HCT116 (cell line): ENCODE results near the gene PACSIN2.

Experiments
- EZH2 ChIP-seq: fragments of 200-600 bp; sonication (generic); IDR thresholded peaks from 2 replicates; pipeline ENCODE4 v1.6.1; 2017; ENCODE audit warnings: antibody characterized with exemption, mixed run types
- POLR2AphosphoS5 ChIP-seq: IDR thresholded peaks from 2 replicates; pipeline ENCODE4 v1.6.1; 2011; ENCODE audit warnings: mild to moderate bottlenecking, low read depth, low read length, moderate library complexity
- ZNF274 ChIP-seq: fragments of 200-500 bp; sonication (Bioruptor generic); IDR thresholded peaks from 2 replicates; pipeline ENCODE4 v1.6.1; 2014; ENCODE audit warnings: mild to moderate bottlenecking, low read depth, low read length, inconsistent platforms
- TF ChIP-seq, protein P1 (sequence below), 3 experiments: fragments of 200-600 bp in 1 of 3; sonication (generic) in 1 of 3; IDR thresholded peaks in 2 of 3; conservative IDR thresholded peaks in 1 of 3; 2 replicates each; pipeline ENCODE4 v1.5.1; 2012 to 2017; ENCODE audit warnings: low read depth in 2 of 3, low read length in 2 of 3, antibody characterized with exemption in 1 of 3, borderline replicate concordance in 1 of 3, control low read depth in 1 of 3, mild to moderate bottlenecking in 1 of 3, mixed read lengths in 1 of 3, mixed run types in 1 of 3, moderate library complexity in 1 of 3; ENCODE audit not compliant: insufficient read depth in 1 of 3
- TF ChIP-seq, protein P2 (sequence below): IDR thresholded peaks from 2 replicates; pipeline ENCODE4 v1.6.1; 2012

DNA sequence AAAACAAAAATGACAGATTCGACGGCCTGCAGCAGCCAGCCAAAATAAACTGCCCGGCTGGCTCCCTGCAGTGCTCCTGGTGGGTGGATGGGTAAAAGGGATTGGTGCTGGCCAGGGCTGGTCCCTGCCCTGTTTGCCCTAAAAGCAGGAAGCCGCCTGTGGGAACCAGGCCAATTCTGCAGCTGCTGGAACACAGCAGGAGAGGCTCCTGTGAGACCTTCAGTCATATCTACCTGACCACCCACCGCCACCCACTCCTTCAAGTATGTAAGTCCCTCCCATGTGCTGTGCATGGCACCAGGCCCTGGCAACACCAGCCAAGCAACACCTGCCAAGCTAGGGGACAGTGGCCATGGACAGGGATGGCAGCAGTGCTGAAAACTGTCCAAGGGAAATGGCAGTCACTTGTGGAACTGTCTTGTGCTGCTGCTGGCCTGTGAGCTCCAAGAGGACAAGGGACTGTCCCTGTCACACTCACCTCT, 109.2 kb downstream of the PACSIN2 start:
- TF ChIP-seq, protein P1, sequence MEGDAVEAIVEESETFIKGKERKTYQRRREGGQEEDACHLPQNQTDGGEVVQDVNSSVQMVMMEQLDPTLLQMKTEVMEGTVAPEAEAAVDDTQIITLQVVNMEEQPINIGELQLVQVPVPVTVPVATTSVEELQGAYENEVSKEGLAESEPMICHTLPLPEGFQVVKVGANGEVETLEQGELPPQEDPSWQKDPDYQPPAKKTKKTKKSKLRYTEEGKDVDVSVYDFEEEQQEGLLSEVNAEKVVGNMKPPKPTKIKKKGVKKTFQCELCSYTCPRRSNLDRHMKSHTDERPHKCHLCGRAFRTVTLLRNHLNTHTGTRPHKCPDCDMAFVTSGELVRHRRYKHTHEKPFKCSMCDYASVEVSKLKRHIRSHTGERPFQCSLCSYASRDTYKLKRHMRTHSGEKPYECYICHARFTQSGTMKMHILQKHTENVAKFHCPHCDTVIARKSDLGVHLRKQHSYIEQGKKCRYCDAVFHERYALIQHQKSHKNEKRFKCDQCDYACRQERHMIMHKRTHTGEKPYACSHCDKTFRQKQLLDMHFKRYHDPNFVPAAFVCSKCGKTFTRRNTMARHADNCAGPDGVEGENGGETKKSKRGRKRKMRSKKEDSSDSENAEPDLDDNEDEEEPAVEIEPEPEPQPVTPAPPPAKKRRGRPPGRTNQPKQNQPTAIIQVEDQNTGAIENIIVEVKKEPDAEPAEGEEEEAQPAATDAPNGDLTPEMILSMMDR (IDR thresholded peaks at IDR 0.05 in 2 of 3, conservative IDR thresholded peaks at IDR 0.05 in 1 of 3; ENCODE audit: borderline replicate concordance in 1 of 3, insufficient read depth in 1 of 3, low read depth in 2 of 3, low read length in 2 of 3), result no peak
- TF ChIP-seq, protein P2, sequence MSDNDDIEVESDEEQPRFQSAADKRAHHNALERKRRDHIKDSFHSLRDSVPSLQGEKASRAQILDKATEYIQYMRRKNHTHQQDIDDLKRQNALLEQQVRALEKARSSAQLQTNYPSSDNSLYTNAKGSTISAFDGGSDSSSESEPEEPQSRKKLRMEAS, result no peak
- TF ChIP-seq POLR2AphosphoS5 (no peak), EZH2 (no peak), ZNF274 (no peak)
